Colonic mucosa (tissue), 4 donors: ENCODE data around the gene EXOC3L2. TPM values are rescaled to one million over a fixed set of nuclear protein-coding genes. Genes with fewer than 3 reads are reported as not detected.

Experiments
- DNase-seq: peaks from one replicate; pipeline ENCODE4 v3.0.0-alpha.2; 2020
- H3K27ac ChIP-seq: fragments of 200-600 bp; one replicate; pipeline ENCODE4 v1.8.0; 2021
- H3K27me3 ChIP-seq: fragments of 200-600 bp; one replicate; pipeline ENCODE4 v1.8.0; 2021
- H3K36me3 ChIP-seq: fragments of 200-600 bp; one replicate; pipeline ENCODE4 v1.8.0; 2021
- H3K4me1 ChIP-seq: fragments of 200-600 bp; one replicate; pipeline ENCODE4 v1.8.0; 2021; ENCODE audit warnings: mild to moderate bottlenecking
- H3K4me3 ChIP-seq: fragments of 200-600 bp; one replicate; pipeline ENCODE4 v1.8.0; 2021
- H3K9ac ChIP-seq, 2 donors: one replicate each; pipeline ENCODE4 v1.7.0; 2013; ENCODE audit warnings: control low read depth in 2 of 2, low read depth in 2 of 2, low read length in 2 of 2
- H3K9me3 ChIP-seq: fragments of 200-600 bp; one replicate; pipeline ENCODE4 v1.8.0; 2021
- intact Hi-C: fragments of 100-400 bp; cut with DNase I; formaldehyde crosslinking; loops from one replicate; pipeline ENCODE4 v1.14.1; 2022
- total RNA-seq, 2 donors: library from RNA; stranded (reverse); fragmentation: NEBNext Ultra II Directional in 1 of 2; extraction: Animal tissue kit (Norgen Biotek cat#: 25700) in 1 of 2; gene quantifications; one replicate each; pipeline ENCODE4 v1.2.1, GENCODE V29; 2021
- TF ChIP-seq, protein P1 (sequence below): fragments of 200-600 bp; IDR thresholded peaks from one replicate; pipeline ENCODE4 v1.8.0; 2022; ENCODE audit warnings: antibody characterized with exemption, mild to moderate bottlenecking
- donor health status: healthy.
- donor health status: DM: no; HTN: no; CAD: no.
- donor health status: DM: no; HTN: no; CAD: no.

The EXOC3L2 gene
- total RNA-seq, 2 donors from 2014 or later, result 1.4 to 1.6 TPM

DNA sequence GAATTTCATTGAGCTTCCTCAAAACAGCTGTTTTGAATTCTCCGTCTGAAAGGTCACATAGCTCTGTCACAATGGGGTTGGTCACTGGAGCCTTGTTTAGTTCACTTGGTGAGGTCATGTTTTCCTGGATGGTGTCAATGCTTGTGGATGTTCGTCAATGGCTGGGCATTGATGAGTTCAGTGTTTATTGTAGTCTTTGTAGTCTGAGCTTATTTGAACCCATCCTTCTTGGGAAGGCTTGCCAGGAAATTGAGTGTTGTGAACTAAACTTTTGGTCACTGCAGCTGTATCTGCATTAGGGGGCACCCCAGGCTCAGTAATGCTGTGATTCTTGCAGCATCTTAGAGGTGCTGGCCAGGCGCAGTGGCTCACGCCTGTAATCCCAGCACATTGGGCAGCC lies 44.6 kb downstream of the EXOC3L2 start:
- H3K27ac ChIP-seq, result no peak overlapping the region
- H3K27me3 ChIP-seq, result no peaks in the 10 kb centered on the region
- intact Hi-C loops, result no loop called here
- no peak overlapping the region for H3K4me3 ChIP-seq
- no peaks in the 10 kb centered on the region for H3K9me3 ChIP-seq
- no peak for DNase-seq
- H3K9ac ChIP-seq, result no peak overlapping the region
- no peaks in the 10 kb centered on the region for H3K4me1 ChIP-seq
- TF ChIP-seq, protein P1, sequence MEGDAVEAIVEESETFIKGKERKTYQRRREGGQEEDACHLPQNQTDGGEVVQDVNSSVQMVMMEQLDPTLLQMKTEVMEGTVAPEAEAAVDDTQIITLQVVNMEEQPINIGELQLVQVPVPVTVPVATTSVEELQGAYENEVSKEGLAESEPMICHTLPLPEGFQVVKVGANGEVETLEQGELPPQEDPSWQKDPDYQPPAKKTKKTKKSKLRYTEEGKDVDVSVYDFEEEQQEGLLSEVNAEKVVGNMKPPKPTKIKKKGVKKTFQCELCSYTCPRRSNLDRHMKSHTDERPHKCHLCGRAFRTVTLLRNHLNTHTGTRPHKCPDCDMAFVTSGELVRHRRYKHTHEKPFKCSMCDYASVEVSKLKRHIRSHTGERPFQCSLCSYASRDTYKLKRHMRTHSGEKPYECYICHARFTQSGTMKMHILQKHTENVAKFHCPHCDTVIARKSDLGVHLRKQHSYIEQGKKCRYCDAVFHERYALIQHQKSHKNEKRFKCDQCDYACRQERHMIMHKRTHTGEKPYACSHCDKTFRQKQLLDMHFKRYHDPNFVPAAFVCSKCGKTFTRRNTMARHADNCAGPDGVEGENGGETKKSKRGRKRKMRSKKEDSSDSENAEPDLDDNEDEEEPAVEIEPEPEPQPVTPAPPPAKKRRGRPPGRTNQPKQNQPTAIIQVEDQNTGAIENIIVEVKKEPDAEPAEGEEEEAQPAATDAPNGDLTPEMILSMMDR, result no peak
- H3K36me3 ChIP-seq, result no peaks in the 10 kb centered on the region

DNA sequence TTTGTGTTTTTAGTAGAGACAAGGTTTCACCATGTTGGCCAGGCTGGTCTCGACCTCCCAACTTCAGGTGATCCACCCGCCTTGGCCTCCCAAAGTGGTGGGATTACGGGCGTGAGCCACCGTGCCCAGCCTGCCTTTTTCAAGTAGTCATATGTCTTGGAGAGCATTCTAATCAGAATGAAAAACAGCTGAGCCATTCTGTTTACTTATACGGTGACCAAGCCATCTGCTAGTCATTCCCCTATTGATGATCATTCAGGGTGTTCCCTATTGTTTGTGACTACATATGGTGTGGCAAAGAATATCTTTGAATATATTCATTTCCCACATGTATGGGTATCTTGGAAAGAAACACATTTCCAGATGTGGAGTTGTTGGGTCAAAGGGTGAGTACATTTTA lies 49.4 kb downstream of the EXOC3L2 start:
- H3K4me3 ChIP-seq, result no peak overlapping the region
- no peaks in the 10 kb centered on the region for H3K9me3 ChIP-seq
- no peak overlapping the region for H3K9ac ChIP-seq
- intact Hi-C loops, result no loop called here
- no peaks in the 10 kb centered on the region for H3K4me1 ChIP-seq
- H3K27me3 ChIP-seq, result no peaks in the 10 kb centered on the region
- no peaks in the 10 kb centered on the region for H3K36me3 ChIP-seq
- H3K27ac ChIP-seq, result no peak overlapping the region
- no peak for DNase-seq
- TF ChIP-seq, protein P1, result no peak

DNA sequence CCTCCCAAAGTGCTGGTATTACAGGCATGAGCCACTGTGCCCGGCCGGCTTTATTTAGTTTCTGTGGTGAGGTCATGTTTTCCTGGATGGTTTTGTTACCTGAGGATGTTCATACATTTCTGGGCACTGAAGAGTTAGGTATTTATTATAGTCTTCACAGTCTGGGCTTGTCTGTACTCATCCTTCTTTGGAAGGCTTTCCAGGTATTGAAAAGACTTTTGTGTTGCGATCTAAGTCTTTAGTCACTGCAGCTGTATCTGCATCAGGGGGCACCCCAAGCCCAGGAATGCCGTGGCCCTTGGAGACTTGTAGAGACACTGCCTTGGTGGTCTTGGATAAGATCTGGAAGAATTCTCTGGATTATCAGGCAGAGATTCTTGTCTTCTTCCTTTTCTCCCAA lies 53.8 kb downstream of the EXOC3L2 start:
- Histone ChIP-seq H3K9ac (no peak overlapping the region), H3K4me1 (no peaks in the 10 kb centered on the region), H3K27ac (no peak overlapping the region), H3K27me3 (no peaks in the 10 kb centered on the region), H3K9me3 (no peaks in the 10 kb centered on the region), H3K4me3 (no peak overlapping the region), H3K36me3 (no peaks in the 10 kb centered on the region)
- TF ChIP-seq, protein P1, result no peak
- intact Hi-C loops, result no loop called here
- no peak for DNase-seq

- no peaks in the 10 kb centered on the region for H3K36me3 ChIP-seq
- H3K4me1 ChIP-seq, result no peaks in the 10 kb centered on the region
- no peaks in the 10 kb centered on the region for H3K9me3 ChIP-seq
- no peaks in the 10 kb centered on the region for H3K27me3 ChIP-seq
- H3K4me3 ChIP-seq, result no peak overlapping the region
- no peak for DNase-seq
- intact Hi-C loops, result no loop called here
- no peak overlapping the region for H3K27ac ChIP-seq
- TF ChIP-seq, protein P1, result no peak
- no peak overlapping the region for H3K9ac ChIP-seq
Measured at GRCh38 chr19:45189971-45190370, 55.2 kb downstream of the EXOC3L2 start.

DNA sequence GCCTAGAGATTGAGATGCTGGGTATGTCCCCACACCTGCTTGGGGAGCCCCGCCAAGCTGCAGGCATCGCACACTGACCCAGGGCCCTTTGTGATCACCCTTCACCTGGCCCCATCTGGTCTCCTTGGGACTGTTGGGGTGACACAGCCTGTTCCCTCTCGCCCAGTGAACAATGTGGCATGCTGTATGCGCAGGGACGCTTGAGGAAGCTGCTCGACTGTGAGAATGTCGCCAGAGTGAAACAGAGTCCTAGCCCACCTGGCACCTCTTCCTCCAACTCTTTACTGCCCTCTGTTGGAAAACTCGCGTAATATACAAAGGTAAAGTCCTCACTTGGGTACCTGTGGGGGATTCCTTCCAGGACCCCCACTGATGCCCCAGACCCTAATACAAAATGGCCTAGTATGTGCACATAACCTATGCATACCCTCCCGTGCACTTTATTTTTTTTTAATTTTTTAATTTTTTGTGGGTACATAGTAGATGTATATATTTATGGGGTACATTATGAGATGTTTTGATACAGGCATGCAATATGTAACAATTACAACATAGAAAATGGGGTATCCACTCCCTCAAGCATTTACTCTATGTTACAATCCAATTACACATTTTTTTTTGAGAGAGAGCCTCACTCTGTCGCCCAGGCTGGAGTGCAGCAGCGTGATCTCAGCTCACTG lies 57.6 kb downstream of the EXOC3L2 start:
- intact Hi-C loops, result no loop called here
- H3K36me3 ChIP-seq, result no peaks in the 10 kb centered on the region
- H3K4me1 ChIP-seq, result no peaks in the 10 kb centered on the region
- DNase-seq, result no peak
- H3K9me3 ChIP-seq, result no peaks in the 10 kb centered on the region
- H3K9ac ChIP-seq, result no peak overlapping the region
- no peak overlapping the region for H3K27ac ChIP-seq
- TF ChIP-seq, protein P1, result peak; percentile 50
- no peak overlapping the region for H3K4me3 ChIP-seq
- H3K27me3 ChIP-seq, result no peaks in the 10 kb centered on the region
